Activated CD4-positive, alpha-beta T cell treated with anti-CD3 and anti-CD28 coated beads, Interleukin-2, amount 50 U/mL, for 16 hours (primary cell): ENCODE data around the gene MEIS1.

Experiments
- DNase-seq: peaks from one replicate; pipeline ENCODE4 v3.0.0-alpha.2; 2020

Gene MEIS1

DNA sequence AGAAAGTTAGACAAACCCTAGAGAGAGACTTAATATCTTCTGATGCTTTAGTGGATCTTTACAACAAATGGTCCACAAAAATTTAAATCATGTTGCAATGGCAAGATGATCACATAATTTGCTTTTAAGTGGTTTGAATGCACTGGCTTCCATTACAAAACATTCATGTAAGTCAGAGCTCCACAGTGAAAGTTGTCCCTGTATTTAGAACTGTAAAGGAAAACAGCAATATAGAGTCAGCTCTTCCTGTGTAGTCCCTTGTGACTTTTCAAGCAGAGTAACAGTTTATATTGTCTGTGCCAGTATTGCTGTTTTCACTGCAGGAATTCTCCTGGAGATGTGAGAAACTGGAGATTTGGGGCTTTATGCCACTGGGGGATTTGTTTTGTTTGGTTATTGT is 77.7 kb downstream of the MEIS1 start:
- DNase-seq, result no peak

DNA sequence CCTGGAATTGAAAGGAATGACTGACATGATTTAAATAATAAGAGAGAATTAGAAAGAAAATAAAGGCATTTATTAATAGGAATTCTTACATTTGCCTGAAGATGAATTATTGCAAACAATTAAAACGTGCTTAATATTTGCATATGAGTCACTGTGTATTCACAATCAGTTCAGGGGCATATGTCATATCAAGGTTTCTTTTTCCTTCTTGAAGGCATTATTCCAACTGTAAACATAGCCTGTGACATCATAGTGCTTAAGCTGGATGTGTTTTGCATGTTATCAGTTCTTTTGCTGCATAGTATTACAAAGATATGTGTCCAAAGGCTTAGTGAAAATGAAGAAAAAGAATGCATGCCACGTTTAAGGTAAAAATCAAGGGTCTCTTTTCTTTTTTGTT is 80.8 kb downstream of the MEIS1 start:
- DNase-seq, result no peak

DNA sequence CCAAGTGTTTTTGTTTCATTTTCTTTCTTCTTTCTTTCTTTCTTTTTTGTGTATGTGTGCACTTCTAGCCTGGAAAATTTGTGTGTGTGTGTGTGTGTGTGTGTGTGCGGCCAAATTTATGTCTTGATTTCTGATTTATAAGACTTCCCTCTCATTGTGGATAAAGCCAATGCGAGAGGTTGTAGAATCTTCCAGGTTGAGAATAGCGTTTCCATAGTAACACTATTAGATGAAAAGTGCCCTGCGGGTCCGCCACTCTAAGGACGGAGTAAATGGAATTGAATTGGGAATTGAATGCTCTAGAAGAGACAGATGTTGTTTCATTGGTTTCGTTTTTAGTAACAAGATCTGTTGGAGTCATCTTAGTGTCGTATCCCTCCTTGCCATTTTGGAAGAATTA is 81.6 kb downstream of the MEIS1 start:
- DNase-seq, result no peak

DNA sequence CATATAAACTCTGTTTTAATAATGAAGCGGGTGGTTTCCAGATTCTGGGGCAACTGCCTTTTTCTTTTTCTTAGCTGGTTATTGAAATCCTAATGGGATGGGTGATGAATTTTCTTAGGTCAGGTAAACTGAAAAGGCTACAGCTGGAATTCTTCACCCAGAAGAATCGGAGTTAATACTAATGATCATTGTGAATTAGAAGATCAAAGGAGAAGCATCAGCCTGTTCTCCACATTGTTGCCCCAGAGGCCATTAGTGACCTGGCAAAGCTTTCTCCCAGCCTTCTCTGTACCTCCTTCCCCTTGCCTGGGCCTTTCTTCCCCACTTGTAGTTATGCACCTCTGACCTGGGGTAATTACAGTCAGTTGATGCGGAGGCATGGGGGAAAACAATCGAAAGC is 82.8 kb downstream of the MEIS1 start:
- no peak for DNase-seq

DNA sequence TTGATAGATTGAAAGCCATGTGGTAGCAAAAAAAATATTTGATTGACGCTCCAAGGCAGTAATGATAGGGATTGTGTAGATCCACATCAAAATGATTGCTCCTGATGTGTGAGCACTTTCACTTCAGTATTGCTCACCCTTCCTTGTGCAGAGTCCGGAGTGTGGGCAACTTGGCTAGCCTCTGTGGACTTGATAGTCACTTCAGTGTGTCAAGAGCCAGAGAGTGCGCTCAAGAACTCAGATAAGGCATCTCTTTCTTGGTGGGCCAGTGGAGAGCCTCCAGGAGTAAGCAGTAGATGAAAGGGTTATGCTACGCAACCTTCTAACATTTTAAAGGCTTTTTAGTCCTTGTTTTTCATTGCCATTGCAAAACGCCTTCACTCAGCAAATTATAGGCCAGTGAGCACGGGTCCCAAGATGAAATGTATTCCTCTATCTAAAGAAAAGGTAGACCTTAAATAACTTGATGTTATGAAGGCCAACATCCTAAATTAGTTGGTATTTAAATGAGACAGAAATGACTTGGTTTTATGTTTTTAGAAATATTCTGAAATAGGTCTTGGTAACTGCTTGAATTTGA is 84.4 kb downstream of the MEIS1 start:
- no peak for DNase-seq

DNA sequence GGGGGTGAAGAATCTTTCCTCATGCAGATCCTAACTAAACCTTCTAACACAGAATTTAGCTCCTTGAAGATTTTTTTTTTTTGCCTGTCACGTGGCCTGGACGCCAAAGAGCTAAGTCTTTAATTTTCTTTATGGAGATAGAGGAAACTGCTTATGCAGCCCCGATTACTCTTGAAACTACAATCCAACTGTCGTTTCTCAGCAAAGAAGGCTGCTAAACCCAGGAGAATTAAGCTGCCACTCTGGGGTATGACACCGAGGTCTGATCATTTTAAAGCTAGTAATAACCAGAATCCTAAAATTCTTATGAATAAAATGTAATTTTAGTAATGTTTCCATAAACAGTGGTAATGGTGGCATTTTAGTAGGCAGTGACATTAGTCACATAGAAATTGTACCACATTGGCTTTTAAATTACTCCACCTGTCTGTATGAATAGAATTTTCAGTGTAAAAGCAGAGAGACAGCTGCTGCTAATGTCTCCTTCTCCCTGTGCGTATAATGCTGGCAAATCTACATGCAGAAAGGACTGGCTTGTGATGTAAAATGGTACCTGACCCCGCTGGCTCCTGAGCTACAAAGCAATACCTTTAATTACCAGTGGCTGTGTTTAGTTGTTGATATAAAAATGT is 86.5 kb downstream of the MEIS1 start:
- DNase-seq, result no peak

DNA sequence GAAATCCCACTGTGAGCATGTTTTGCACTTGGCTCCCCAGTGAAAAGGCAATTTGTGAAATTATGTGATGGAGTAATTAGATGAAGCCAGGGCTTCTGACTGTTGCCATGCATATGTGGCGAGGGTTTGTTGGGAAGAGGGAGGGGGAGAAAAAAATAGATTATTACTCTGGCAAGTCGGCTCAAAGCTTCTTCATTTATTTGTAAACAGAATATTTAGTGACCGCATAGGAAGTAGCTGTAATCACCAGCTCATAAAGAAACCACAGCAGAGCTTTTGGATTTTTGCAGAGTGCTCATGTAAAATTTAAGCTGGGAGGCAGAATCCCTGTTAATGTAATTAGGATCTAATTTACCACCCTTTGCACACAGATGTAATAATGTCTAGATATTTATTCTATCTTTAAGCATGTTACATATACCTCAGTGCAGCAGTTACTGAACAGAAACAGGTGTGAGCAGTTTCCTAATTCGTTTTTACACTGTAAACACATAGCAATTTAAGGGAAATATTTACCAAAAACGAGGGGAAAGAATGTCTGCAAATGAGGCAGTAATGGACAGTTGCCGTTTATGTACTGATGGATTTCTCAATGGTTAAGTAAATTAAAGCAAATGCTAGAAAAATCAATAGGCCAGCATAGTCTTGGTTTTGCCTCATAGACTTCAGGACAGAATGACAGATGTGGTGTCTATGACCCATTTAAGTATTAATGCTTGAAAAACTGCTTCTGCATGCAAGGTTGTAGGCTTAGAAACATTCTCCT is 87.9 kb downstream of the MEIS1 start:
- DNase-seq, result no peak

DNA sequence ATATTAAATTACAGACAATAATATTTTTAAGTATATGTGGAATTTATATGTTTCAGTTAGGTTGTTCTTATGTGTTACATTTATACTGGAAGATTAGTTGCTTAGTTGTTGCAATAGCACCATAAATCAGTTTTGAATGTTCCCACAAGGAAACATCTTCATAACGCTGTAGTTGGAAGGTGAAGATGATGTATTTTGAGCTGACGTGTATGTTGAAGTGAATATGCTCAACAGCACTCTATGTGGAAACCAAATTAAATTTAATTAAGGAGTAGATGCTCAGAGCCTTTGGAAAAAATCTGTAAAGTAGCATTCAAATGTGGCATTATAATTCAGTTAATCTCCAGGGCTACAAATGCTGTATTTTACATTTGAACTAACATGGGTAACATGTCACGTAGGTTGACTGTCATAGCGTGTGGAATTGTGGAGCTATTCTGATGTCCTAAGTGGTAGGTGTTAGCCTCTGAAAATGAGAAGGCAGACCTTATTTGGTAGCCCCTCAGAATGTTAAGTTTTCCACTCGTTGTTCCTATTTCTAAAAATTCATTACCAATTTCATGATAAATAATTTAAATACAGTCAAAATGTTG is 88.5 kb downstream of the MEIS1 start:
- no peak for DNase-seq

DNA sequence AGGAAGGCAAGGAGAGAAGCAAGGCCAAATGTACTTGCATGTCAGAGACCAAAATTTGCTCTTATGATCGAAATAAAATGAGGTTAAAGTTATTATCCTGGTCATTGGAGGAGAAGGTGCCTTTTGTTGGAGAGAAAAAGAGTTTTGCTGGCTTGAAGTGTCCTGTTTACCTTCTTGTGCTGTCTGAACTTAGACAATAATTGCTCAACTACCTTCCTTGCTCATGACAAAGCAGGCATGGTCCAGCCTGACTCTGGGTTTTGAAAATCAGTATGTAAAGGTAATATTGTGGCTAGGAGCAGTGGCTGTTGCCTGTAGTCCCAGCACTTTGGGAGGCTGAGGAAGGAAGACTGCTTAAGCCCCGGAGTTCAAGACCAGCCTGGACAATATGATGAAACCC is 89.1 kb downstream of the MEIS1 start:
- no peak for DNase-seq

DNA sequence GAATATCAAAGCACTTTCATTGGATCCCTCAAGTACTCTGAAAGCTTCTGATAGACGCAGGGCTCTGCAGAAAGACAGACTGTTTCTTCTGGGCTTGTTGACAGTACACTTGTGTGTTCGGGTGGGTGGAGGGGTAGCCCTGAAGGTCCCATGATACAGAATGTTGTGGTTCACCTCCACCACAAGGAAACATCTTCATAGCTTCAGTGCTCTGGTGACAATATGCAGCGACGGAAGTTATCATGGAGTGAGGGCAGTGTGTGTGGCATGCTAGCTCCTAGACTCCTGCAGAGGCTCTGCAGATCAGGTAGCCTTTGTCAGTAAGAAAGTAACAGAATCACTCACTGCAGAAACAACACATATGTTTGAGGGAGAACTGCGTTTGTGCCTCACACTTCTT is 90.7 kb downstream of the MEIS1 start:
- no peak for DNase-seq

DNA sequence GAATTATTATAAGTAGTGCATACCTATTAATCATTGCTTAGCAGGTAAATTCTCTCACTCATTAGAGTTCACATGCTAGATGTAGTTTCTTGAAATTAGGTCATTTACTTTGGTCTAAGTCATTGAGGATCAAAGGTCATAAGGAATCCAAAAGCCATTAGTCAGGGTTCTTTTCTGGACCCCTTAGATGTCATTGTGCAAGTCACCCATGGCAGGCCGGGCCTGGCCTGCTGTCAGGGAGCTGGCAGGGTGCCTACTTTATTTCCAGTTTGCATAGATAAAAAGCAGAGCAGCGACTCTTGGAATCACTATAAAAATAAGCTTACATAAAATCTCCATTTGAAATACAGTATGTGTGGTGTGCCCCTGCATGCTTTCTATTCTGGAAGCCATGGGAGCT is 91.3 kb downstream of the MEIS1 start:
- no peak for DNase-seq

DNA sequence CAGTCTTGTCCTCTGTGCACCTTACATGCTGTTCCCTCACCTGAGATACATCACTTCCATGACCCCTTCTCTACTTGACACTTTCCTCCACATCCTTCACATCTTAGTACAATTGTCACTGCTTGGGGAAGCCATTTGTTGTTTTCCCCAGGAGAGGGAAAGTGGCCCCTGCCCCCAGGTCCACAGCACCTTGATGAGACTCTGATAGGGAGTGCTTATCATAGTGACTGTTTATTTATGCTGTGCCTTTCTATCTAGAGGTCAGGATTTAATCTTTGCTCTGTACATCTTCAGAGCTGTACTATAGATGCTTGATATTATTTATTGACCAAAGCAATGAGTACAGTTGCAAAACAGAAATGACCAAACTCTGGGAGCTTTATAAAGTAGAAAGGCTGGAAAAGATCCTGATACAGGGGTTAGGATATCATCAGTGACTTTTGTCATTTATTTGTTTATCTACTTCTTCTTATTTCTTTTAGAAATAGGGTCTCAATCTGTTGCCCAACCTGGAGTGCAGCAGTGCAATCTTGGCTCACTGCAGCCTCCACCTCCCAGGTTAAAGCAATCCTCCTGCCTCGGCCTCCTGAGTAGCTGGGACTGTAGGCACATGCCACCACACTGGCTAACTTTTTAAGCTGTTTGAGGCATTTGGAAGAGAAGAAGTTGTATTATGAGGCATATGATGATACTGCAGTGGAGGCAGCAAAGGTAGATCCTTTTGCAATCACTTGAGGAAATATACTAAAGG is 94.2 kb downstream of the MEIS1 start:
- no peak for DNase-seq

DNA sequence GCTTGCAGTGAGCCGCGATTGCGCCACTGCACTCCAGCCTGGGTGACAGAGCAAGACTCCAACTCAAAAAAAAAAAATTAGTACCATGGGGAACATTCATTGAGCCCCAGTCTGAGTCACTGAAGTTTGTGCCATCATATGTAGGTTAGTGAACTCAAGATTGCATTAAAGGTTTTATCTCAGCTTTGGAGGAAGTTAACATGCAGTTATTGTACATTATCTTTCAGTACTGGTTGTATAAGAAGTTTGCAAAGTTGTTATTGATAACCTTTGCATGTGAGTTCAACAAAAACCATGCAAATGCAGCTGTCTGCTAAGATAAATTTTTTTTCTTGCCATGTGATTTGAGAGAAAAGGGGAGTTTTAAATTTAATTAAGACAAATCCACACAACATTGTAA is 95.7 kb downstream of the MEIS1 start:
- no peak for DNase-seq

DNA sequence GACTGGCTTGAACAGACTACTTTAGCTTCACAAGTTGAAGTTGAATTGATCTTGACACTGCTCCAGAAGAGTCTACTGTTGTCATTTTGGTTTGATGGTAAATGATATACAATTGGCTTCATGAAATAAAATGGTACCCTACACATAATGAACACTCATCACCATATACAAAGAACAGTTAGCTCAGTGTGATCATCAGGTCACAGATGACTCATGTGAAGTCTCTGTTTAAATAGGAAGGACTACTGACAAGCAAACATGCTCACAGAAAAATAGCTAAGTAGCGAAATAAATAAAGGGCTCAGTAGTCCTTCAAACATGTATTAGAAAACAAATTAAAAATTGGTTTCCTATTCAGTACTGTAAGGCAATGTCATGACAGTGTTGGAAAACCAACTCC is 96.2 kb downstream of the MEIS1 start:
- no peak for DNase-seq

DNA sequence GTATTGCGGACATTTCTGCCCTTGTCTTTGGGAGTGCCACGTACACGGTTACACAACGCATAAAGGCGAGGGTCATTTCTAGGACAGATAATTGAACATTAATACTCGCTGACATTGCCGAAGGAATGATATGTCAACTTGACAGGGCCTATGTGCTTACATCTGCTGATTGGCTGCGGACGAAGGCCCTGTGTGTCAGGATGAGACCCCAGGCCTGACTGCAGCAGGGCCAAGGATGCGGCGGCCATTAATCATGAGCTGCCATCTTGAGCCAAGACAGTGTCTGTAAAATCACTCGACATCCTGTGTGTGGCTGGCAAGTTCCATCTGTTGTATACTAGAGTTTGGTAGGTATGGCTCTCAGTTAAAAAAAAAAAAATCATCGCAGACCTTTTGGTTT is 96.6 kb downstream of the MEIS1 start:
- no peak for DNase-seq

DNA sequence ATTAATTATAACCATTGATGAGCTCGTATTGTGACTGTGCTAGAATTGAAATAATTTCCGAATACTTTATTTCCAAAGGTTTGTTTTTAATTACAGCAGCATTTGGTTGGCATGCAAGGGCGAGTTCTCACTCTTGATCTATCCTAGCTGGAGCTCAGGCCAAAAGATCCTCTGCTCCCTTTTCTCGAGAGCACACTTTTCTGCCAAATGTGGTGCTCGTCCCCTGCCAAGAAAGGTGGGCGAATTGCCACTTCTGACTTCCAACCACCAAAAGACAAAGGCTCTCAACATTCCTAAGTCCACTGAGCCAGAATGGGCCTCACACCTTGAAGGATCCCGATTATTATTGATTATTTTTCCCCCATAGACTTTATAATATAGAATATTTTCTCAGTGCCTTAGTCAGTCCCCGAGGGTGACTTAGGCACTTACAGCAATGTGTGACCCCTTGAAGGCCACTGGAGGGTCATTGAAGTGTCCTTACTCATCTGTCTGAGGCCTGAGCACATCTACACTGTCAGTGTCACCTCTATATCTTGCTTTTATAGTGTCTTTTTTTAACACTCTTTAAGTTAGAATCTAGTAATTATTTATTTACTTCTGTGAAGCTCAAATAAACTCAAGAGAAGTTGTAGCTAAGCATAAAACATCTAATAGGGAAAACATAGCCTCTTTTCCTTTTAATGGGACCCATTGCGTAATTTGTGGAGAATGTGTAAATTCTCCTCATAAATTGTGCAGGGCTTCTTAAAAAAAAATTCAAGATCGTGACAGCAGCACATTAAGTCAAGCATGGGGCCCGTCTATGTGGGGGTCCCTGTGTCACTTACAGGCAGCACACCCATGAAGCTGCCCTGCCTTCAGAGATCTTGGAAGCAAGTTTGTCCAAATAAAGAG is 98.3 kb downstream of the MEIS1 start:
- no peak for DNase-seq

DNA sequence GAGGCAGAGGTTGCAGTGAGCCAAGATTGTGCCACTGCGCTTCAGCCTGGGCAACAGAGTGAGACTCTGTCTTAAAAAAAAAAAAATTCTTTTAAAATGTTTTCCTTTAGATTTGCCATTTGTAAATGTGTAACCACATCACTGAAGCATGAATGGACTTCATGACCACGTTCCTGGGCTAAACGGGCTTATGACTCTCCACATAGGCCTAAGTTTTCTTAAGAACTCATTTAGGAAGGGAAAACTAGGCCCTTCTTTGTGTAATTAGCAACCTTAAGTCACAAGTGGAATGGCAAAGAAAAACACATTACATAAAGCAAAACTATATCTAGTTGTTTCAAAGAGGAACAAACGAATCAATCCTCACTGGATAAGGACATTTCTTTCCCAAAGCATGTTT is 99.5 kb downstream of the MEIS1 start:
- no peak for DNase-seq

DNA sequence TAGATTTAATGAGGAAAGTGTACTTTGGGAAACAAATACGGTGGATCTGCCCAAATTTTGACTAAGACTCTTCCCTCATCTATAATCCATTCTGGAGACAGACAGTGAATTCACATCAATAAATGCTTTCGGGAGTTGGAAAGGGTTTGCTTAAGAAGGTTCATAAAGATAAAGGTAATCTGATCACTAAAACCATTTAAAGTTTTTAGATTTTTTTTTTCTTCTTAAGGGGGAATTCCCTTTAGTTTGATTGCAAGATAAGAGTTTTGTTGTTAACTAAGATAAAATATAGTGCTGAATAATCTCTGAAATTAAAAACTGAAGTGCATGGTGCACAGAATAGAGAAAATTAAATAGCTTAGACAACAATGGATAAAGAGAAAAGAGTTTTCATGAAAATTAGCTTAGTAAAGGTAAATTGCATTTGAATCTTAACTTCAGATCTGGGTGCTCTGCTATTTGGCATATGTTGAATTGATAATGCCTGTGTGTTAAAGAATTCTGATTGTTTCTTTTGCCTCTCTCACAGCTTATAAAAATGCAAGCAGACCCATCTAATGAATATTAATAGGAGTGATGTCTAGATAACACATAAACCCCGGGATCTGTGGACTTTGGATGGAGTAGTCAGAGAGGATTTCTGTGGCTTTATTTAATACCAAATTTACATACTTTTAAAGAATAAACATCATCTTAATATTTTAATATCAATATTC is 100.8 kb downstream of the MEIS1 start:
- DNase-seq, result no peak

DNA sequence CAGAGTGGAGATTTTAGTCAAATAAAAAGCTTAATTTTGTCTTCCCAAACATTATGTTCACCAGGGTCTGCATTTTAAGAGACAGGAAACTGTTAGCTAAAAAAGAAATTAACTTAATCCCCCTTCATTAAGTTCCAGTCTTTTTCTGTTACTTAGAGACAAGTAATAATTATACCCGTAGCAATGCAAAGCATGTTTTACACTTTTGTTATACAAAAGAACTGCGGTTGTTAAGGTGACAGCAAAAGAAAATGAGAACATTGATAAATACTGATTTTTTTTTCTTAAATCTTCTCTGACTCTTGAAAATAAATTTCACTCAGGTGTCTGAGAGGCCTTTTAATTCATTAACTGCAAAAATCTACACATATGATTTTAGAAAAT is 101.4 kb downstream of the MEIS1 start:
- no peak for DNase-seq

DNA sequence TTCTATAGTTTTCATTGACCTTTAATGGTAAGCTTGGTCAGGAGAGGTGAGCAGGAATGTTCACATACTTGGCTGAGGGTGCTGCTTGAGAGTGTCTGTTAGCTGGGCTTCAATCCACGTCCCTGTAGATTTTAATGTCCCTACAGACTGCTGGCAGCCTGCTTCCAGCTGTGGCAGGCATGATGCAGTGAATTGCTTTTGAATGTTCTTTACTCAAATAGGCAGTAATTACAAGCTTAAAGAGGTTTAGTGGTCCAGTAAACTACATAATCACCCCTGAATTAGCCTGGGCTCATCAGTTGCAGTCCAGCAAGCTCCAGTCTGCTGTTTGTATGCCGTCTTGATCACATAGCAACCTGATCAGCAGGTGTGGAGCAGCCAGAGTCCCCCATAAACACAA is 102.1 kb downstream of the MEIS1 start:
- DNase-seq, result no peak

DNA sequence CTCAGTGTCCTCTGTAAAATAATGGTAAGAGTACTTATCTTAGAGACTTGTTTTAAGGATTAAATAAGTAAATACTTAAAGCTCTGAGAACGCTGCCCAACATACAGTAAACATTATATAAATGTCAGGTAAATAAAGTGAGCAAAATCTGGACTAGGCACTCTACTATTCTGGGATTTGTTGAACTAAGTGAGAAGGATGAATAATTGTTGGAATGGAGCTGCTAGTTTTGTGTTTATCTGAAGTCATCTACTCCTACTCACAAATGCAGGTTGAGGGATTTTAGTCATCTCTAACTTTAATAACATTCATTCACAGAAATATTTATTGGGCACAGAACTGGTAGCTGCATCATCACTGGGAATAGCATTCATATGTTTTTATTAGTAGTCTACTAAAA is 103.4 kb downstream of the MEIS1 start:
- DNase-seq, result no peak

DNA sequence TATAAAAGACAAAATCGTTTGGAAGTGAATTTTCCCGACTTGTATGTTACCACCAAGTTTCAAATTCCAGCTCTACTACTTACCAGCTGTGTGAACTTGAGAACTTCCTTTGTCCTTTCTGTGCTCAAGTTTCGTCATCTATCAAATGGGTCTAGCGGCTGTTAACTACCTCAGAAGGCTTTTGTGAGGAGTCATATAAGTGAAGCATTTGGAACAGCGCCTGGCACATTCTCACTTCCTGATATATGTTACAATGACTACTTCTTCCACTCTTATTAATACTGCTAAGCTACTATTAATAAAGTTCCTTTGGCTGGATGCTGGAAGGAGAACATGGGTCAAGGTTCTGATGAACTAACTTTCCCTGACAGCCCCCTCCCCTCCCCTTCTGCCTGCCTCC is 104.5 kb downstream of the MEIS1 start:
- no peak for DNase-seq
